22Rv1 (cell line): Measurements from ENCODE around the gene ARHGAP9.

Experiments
- H3K27ac ChIP-seq: fragments of 450-650 bp; 2 replicates; pipeline ENCODE4 v1.5.1; 2017
- CTCF ChIP-seq: fragments of 450-650 bp; IDR thresholded peaks from 2 replicates; pipeline ENCODE4 v1.5.1; 2017; ENCODE audit warnings: mild to moderate bottlenecking
- ZFX ChIP-seq: fragments of 450-650 bp; IDR thresholded peaks from 2 replicates; pipeline ENCODE4 v1.6.1; 2017; ENCODE audit warnings: antibody characterized with exemption, borderline replicate concordance

Gene ARHGAP9

DNA sequence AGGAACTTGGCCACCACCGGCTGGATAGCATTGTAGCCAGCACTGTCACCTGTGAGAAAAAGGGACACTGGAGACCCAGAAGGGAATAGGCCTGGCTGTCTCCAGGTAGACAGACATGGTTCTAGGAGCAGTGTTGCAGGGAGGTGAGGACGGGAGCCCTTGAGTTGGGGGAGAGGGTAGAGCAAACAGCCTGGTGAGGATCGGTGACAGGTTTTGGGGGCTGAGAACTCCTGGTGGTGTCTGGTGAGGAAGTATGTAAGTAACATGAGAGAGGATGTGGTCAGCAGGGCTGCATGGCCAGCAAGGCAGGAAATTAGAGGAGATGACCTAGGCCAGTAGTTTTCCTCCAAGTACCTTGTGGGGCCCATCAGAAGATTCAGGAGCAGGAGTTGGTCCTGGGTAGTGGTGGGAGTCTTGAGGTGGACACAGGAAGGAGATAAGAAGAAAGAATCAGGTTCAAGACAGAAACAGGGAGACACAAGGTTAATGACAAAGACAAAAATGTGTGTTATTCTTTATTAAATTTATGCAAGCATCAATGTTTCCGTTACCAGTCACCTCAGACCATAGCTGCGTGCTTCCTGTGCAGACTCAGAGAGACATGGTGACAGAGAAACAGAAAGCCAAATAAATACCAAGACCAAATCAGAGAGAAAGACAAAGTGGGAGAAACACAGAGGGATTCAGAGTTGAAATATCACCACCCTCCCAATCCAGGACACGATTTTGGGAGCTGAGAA is at the start of gene ARHGAP9:
TSS of gene ARHGAP9 (minus strand) at position 491 of the 740 bp plus-strand sequence. CDS start at position 31, 460 bp downstream.
- H3K27ac ChIP-seq: no peak within 1 kb of the TSS
- TF ChIP-seq ZFX (no peak), CTCF (no peak)

DNA sequence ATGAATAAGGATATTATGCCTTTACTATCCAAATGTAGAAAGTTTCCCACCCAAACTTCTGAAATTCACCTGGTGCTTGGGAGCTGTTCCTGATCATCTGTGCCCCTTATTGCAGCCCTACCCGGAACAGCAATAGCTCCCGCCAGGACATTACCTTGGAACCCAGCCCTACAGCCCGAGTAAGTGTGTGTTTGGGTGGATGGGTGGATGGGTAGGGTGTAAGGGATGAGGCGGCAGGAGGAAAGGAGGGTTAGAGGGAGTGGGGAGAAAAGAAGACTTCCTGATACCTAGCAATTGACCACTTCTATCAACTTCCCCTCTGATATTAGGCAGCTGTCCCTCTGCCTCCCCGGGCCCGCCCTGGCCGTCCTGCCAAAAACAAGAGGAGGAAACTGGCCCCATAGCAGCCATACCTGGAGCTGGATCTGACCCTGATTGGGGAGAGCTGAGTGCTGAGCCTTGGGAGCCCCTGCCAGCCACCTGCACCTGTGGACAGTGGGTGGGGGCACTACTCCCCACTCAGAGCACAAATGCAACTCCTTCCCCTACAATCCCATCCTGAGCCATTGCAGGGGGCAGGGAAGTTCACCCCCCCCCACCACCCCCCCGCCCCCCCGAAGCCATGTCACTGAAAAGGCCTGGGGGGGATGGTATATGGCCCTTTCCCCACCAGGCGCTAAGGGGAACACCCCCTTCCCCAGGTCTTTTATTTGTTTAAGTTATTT is 49.3 kb upstream of the ARHGAP9 start:
- TF ChIP-seq ZFX (no peak), CTCF (no peak)
- H3K27ac ChIP-seq: peak overlapping the region; percentile 46

DNA sequence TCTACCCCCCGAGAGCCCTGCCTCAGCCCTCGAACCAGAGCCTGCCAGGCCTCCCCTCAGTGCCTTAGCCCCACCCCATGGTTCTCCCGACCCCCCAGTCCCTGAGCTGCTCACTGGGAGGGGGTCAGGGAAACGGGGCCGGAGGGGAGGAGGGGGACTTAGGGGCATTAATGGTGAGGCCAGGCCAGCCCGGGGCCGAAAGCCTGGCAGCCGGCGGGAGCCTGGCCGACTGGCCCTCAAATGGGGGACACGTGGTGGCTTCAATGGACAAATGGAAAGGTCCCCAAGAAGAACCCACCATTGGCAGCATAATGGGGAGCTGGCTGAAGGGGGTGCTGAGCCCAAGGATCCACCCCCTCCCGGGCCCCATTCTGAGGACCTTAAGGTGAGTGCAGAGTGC is 48.5 kb upstream of the ARHGAP9 start:
- TF ChIP-seq CTCF: no peak
- H3K27ac ChIP-seq: peak overlapping the region; percentile 46; the same call in 1 of the 2 replicates

DNA sequence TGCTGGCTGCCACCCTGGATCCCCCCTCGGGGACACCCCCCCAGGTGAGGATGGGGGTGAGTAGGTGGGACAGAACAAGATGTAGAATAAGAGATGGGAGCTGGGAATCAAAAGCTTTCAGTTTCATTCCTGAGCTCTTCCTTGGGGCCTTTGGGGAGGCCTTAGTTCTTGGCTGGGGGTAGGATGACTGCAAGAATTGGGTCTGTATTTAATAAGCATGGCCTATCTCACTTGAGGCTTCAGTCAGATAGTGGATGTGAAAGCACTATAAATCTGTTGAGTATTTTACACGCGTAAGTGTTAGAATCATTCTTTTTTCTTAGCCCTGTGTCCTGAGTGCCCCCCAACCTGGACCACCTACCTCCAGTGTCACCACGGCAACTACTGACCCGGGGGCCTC is 47.5 kb upstream of the ARHGAP9 start:
- peak overlapping the region; percentile 100 for H3K27ac ChIP-seq
- no peak for TF ChIP-seq CTCF
- TF ChIP-seq ZFX: no peak

DNA sequence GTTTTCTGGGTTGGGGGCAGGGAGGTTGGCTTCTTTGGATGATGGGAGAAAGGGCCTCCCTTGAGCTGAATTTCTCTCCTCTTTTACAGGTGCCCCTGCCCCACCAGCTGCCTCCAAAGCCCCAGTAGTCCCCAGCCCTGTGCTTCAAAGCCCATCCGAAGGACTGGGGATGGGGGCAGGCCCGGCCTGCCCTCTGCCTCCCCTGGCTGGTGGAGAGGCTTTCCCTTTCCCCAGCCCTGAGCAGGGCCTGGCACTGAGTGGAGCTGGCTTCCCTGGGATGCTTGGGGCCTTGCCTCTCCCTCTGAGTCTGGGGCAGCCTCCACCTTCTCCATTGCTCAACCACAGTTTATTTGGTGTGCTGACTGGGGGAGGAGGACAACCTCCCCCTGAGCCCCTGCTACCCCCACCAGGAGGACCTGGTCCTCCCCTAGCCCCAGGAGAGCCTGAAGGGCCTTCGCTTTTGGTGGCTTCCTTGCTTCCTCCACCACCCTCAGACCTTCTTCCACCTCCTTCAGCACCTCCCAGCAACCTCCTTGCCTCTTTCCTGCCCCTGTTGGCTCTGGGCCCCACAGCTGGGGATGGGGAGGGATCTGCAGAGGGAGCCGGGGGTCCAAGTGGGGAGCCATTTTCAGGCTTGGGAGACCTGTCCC is 46.9 kb upstream of the ARHGAP9 start:
- H3K27ac ChIP-seq: peak overlapping the region; percentile 100
- TF ChIP-seq ZFX (no peak), CTCF (no peak)

- H3K27ac ChIP-seq: peak overlapping the region; percentile 100
- no peak for TF ChIP-seq ZFX
- no peak for TF ChIP-seq CTCF
Measured at GRCh38 chr12:57525615-57526383, 46.1 kb upstream of the ARHGAP9 start.
